ENCODE results near the gene MPHOSPH8.
"Not testable (repeated sequence)": the region's sequence is repeated elsewhere in the genome, so short reads cannot be mapped to it uniquely, and the experiment has no call there.

MPHOSPH8 gene

DNA sequence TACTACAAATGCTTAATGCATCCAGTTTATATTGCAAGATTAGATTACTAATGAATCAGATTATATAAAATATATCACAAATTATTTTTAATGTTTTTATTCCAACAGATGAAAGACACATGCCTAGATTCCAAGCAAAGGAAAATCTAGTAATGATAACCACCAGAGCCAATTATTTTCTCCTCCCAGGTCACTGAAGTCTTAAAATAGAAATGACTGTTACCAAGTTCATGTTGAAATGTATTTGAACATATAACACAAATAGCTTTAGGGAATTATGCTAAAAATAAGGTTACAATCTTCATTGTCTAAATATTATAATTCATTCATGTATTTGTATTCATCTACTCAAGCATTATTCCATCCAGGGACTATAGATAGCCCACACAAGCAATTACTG is 76.3 kb downstream of the MPHOSPH8 start:
- H3K27me3 ChIP-seq (ENCODE audit: insufficient read depth, low read length); H3K4me1 ChIP-seq (ENCODE audit: insufficient read depth, low read length); H3K36me3 ChIP-seq (ENCODE audit: insufficient read depth, low read length); H2AFZ ChIP-seq (ENCODE audit: low read depth, low read length); H3K9me3 ChIP-seq (ENCODE audit: low read length); H3K4me3 ChIP-seq (ENCODE audit: low read length): not testable (repeated sequence)

DNA sequence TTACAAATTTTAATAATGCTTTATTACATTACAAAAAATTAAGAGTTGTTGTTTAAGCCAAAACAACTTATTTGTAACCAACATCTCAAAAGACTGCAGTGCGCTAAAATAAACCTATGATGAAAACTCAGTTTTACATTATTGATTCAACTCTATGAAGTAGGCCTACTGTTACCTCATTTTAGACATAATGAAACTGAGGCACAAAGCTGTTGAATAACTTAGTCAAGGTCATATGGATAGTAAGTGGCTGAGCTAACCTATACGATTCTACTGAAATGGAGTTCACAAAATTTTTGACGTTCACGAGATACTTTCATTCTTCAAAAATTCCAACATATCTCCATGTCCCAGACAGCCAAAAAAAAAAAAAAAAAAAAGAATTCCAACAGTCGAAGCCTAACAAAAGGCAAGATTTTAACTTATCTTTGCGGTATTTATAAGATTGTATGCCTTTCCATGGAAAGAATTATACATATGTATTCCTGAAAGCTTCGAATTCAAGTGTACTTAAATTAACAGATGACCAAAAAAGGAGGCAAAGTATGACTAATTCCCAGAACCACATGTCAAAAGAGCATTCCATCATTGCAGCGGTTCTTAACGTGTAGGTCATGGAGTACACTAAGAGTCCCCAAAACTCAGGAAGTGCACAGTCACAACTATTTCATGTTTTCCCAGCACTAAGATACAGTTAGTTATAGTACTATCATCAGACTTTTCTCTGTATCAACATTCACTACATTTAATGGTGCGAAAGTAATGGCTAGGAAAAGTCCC is 79.9 kb downstream of the MPHOSPH8 start:
- Histone ChIP-seq H2AFZ (ENCODE audit: low read depth, low read length) (no peak overlapping the region), H3K4me1 (ENCODE audit: insufficient read depth, low read length) (no peaks in the 10 kb centered on the region), H3K27me3 (ENCODE audit: insufficient read depth, low read length) (no peaks in the 10 kb centered on the region), H3K36me3 (ENCODE audit: insufficient read depth, low read length) (peaks cover 12% of the 10 kb centered on the region), H3K9me3 (ENCODE audit: low read length) (no peaks in the 10 kb centered on the region), H3K4me3 (ENCODE audit: low read length) (no peak overlapping the region)

DNA sequence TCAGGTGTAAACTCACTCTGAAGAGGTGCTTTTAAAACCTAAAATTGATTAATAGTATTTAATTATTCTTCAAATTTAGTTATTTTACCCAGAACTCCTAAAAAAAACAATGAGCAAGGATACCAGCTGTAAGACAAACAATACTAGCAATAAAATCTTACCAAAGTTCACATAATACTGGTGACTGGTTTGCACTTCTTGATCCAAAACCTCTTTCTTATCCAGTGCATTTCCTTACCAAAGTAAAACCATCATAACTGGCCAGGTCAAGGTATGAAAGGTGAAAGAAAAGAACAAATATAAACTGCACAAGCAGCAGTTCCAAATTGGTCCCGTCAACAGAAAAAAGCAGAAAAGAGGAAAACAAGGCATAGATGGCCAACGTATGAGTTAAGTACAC is 86.6 kb downstream of the MPHOSPH8 start:
- H3K9me3 ChIP-seq (ENCODE audit: low read length): no peaks in the 10 kb centered on the region
- no peaks in the 10 kb centered on the region for H3K27me3 ChIP-seq (ENCODE audit: insufficient read depth, low read length)
- H3K4me3 ChIP-seq (ENCODE audit: low read length): no peak overlapping the region
- H3K4me1 ChIP-seq (ENCODE audit: insufficient read depth, low read length): no peaks in the 10 kb centered on the region
- H3K36me3 ChIP-seq (ENCODE audit: insufficient read depth, low read length): peaks cover 18% of the 10 kb centered on the region
- H2AFZ ChIP-seq (ENCODE audit: low read depth, low read length): no peak overlapping the region
